ENCODE results near the gene PPAT. TPM values are rescaled to one million over a fixed set of nuclear protein-coding genes. Genes with fewer than 3 reads are reported as not detected.

Gene PPAT
- total and polyA plus RNA-seq, 11 donors = 0.65 to 6.5 (median 3.7) TPM

DNA sequence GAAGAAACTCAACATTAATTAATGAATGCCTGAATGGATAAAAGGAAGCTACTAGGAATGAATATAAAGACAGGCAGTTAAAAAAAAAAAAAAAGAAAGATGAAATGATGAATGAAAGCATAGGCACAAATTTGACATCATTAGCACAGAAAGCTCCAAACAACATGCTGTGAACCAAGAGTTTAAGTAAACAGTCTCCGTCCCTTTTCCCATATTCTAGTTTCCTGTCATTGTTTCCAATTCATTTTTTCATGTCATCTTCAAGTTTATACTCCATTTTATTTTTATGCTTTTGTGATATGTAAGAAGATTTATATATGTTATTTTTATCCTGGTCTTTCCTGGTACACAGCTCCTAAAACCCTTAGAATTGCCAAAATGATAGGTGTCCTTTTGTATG is 30.4 kb downstream of the PPAT start:
- DNase-seq = no peak
- WGBS, 4 donors = 59 to 82% (median 73%) methylated on average over 1 of the region's 1 CpG
- Histone ChIP-seq H3K27ac (no peak overlapping the region), H3K4me3 (no peak overlapping the region), H3K9me3 (no peaks in the 10 kb centered on the region), H3K4me1 (peaks cover 0 to 9% (median 7%) of the 10 kb centered on the region in 12 donors), H3K36me3 (peaks cover 0 to 38% (median 18%) of the 10 kb centered on the region in 9 donors), H3K27me3 (no peaks in the 10 kb centered on the region)
- TF ChIP-seq, protein P1, sequence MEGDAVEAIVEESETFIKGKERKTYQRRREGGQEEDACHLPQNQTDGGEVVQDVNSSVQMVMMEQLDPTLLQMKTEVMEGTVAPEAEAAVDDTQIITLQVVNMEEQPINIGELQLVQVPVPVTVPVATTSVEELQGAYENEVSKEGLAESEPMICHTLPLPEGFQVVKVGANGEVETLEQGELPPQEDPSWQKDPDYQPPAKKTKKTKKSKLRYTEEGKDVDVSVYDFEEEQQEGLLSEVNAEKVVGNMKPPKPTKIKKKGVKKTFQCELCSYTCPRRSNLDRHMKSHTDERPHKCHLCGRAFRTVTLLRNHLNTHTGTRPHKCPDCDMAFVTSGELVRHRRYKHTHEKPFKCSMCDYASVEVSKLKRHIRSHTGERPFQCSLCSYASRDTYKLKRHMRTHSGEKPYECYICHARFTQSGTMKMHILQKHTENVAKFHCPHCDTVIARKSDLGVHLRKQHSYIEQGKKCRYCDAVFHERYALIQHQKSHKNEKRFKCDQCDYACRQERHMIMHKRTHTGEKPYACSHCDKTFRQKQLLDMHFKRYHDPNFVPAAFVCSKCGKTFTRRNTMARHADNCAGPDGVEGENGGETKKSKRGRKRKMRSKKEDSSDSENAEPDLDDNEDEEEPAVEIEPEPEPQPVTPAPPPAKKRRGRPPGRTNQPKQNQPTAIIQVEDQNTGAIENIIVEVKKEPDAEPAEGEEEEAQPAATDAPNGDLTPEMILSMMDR (IDR thresholded peaks at IDR 0.05) = no peak
- TF ChIP-seq POLR2A (IDR thresholded peaks at IDR 0.05) = no peak
- ATAC-seq = no peak
- intact Hi-C loops (cut with DNase I) = no loop called here

DNA sequence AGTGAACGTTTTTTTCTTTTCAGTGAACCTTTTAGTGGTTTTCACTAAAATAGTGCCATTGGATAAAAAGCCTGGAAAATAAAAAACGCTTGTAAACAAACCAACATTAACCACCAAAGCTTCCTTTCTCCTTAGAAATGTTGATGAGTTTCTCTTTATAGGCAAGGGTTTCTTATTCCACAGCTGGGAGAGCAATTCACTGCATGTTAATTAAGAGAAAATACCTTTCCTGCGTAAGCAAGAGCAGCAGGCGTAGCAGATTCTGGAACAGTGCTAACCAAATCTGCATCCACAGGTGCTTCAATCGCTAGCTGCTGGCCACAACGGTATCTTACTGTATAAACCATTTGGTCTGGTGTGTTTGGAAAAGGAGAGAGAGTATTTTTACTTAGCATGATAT is 34.9 kb downstream of the PPAT start:
- Histone ChIP-seq H3K36me3 (peaks cover 0 to 50% (median 26%) of the 10 kb centered on the region in 9 donors), H3K27me3 (no peaks in the 10 kb centered on the region), H3K4me1 (no peaks in the 10 kb centered on the region), H3K9me3 (no peaks in the 10 kb centered on the region), H3K27ac (no peak overlapping the region), H3K4me3 (no peak overlapping the region)
- TF ChIP-seq, protein P1 (IDR thresholded peaks at IDR 0.05) = no peak
- no peak for TF ChIP-seq POLR2A (IDR thresholded peaks at IDR 0.05)
- 85 to 88% (median 86%) methylated on average over 6 of the region's 6 CpGs for WGBS, 4 donors
- intact Hi-C loops (cut with DNase I) = no loop called here
- ATAC-seq = no peak
- DNase-seq = no peak

DNA sequence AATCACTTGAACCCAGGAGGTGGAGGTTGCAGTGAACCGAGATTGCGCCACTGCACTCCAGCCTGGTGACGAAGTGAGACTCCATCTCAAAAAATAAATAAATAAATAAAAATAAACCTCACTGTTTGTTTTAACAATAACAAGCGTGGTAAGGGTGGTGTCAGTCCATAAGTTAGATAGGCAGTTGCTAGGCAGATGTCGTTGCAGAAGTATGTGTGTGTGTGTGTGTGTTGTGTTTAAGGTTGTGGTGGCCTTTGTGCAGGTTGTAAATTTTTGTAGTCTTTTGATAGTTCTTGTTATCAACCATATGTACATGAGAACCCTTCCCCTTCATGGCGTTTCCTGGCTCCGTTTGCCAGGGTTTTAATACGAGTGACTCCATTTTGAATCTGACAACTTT is 44.1 kb downstream of the PPAT start:
- H3K36me3 ChIP-seq = peaks cover 0 to 20% (median 4%) of the 10 kb centered on the region in 9 donors
- ATAC-seq = no peak
- H3K27me3 ChIP-seq = no peaks in the 10 kb centered on the region
- H3K4me1 ChIP-seq = peaks cover 0 to 16% (median 10%) of the 10 kb centered on the region in 12 donors
- no peaks in the 10 kb centered on the region for H3K9me3 ChIP-seq
- DNase-seq = no peak
- no peak overlapping the region for H3K4me3 ChIP-seq
- TF ChIP-seq, protein P1 (IDR thresholded peaks at IDR 0.05) = no peak
- TF ChIP-seq POLR2A (IDR thresholded peaks at IDR 0.05) = no peak
- H3K27ac ChIP-seq = no peak overlapping the region
- 93 to 96% (median 96%) methylated on average over 8 of the region's 8 CpGs for WGBS, 4 donors
- intact Hi-C loops (cut with DNase I) = no loop called here

DNA sequence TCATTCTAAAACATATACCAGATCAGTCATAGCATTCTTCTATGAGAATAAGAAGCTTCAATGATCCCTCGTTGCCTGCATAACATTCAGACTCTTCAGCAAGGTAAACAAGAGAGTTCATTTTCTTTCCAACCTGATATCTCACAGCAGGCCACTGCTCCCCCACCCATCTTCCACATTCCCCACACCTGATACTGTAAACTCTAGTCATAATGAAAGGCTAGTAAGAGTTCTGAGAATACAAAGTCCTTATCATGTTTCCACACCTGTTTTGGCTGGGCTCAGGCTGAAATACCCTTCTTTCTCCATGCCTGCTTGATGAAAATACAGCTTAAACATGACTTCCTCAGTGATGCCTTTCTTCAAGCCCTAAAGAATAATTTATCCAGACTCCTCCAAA is 45.9 kb downstream of the PPAT start:
- DNase-seq = no peak
- no peaks in the 10 kb centered on the region for H3K27me3 ChIP-seq
- no peak for TF ChIP-seq POLR2A (IDR thresholded peaks at IDR 0.05)
- TF ChIP-seq, protein P1 (IDR thresholded peaks at IDR 0.05) = no peak
- ATAC-seq = no peak
- no peak overlapping the region for H3K4me3 ChIP-seq
- intact Hi-C loops (cut with DNase I) = loop anchor here in 3 of 10 donors (2.0 to 5.0 kb wide), 4 partner anchors 21 to 442 kb away; partner anchors contain the start of genes PPAT (in 2 of the 3), CEP135 (in 1 of the 3) and PAICS (in 1 of the 3)
- H3K4me1 ChIP-seq = peaks cover 0 to 26% (median 15%) of the 10 kb centered on the region in 12 donors
- 44 to 56% (median 47%) methylated on average over 1 of the region's 1 CpG for WGBS, 4 donors
- H3K27ac ChIP-seq = no peak overlapping the region
- no peaks in the 10 kb centered on the region for H3K9me3 ChIP-seq
- H3K36me3 ChIP-seq = peaks cover 0 to 5% (median 0%) of the 10 kb centered on the region in 9 donors

Data from heart left ventricle (tissue), 16 donors.